ENCODE data around the gene PDGFC.

The PDGFC gene

GRCh38 chr4:156767911-156768415 is 203.6 kb downstream of the PDGFC start:
- peaks cover under 1 to 7% (median 3%) of the 10 kb centered on the region in 4 experiments for H3K36me3 ChIP-seq (ENCODE audit: control insufficient read depth in 4 of 4, insufficient read depth in 4 of 4, low read length in 3 of 4)
- peaks cover 0 to 11% (median 8%) of the 10 kb centered on the region in 4 experiments for H3K4me1 ChIP-seq (ENCODE audit: control extremely low read depth in 1 of 4, control insufficient read depth in 4 of 4, insufficient read depth in 4 of 4, low read length in 3 of 4)
- DNase-seq = no peak
- H3K4me3 ChIP-seq (ENCODE audit: control insufficient read depth in 1 of 7, extremely low read depth in 1 of 7, insufficient read depth in 4 of 7, low read depth in 2 of 7, low read length in 6 of 7) = no peak overlapping the region
- no CpG with 5 or more reads among the region's 5 CpGs for WGBS (ENCODE audit: insufficient coverage)
- CTCF ChIA-PET = interaction anchor here (1.0 to 1.4 kb wide), 4 partner anchors 8 to 26 kb away, joined by 3 read pairs; no protein-coding TSS in a partner anchor
- POLR2A ChIA-PET = no interaction called here
- H3K27me3 ChIP-seq (replicated peaks in 2 of 5; ENCODE audit: control insufficient read depth in 4 of 5, insufficient read depth in 5 of 5, low read length in 4 of 5) = no peaks in the 10 kb centered on the region
- no peaks in the 10 kb centered on the region for H3K9me3 ChIP-seq (ENCODE audit: control extremely low read depth in 1 of 5, control insufficient read depth in 4 of 5, insufficient read depth in 2 of 5, low read depth in 1 of 5, low read length in 4 of 5)
- no peak overlapping the region for H3K27ac ChIP-seq (ENCODE audit: insufficient read depth in 1 of 2, low read depth in 1 of 2, low read length in 2 of 2, poor library complexity in 1 of 2, severe bottlenecking in 2 of 2)

GRCh38 chr4:156766846-156767245 is 204.8 kb downstream of the PDGFC start:
- Histone ChIP-seq H3K9me3 (ENCODE audit: control extremely low read depth in 1 of 5, control insufficient read depth in 4 of 5, insufficient read depth in 2 of 5, low read depth in 1 of 5, low read length in 4 of 5) (no peaks in the 10 kb centered on the region), H3K4me1 (ENCODE audit: control extremely low read depth in 1 of 4, control insufficient read depth in 4 of 4, insufficient read depth in 4 of 4, low read length in 3 of 4) (peaks cover 0 to 11% (median 7%) of the 10 kb centered on the region in 4 experiments), H3K4me3 (ENCODE audit: control insufficient read depth in 1 of 7, extremely low read depth in 1 of 7, insufficient read depth in 4 of 7, low read depth in 2 of 7, low read length in 6 of 7) (no peak overlapping the region), H3K27ac (ENCODE audit: insufficient read depth in 1 of 2, low read depth in 1 of 2, low read length in 2 of 2, poor library complexity in 1 of 2, severe bottlenecking in 2 of 2) (no peak overlapping the region), H3K36me3 (ENCODE audit: control insufficient read depth in 4 of 4, insufficient read depth in 4 of 4, low read length in 3 of 4) (peaks cover 6 to 14% (median 8%) of the 10 kb centered on the region in 4 experiments), H3K27me3 (replicated peaks in 2 of 5; ENCODE audit: control insufficient read depth in 4 of 5, insufficient read depth in 5 of 5, low read length in 4 of 5) (no peaks in the 10 kb centered on the region)
- ChIA-PET CTCF (no interaction called here), POLR2A (no interaction called here)
- DNase-seq = no peak
- WGBS (ENCODE audit: insufficient coverage) = no CpG with 5 or more reads among the region's 1 CpG

DNA sequence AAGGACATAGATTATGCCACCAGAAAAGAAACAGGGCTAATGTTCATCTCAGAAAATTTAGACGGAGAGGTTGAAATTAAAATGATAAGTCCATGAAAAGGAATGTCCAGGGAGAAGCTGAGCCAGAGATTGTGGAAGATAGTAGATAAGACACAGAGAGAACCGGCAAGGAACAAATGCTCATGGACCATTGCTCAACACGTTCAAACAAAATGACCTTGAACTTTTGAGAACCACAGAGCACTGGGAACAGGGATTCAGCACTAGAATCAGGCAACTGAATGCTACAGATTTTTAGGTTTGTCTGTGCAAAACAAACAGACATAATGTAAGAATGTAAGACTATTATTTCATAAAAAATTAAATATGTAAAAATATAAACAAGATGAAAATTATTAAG is 206.3 kb downstream of the PDGFC start:
- 100% methylated on average over 3 of the region's 3 CpGs for WGBS (ENCODE audit: insufficient coverage)
- peaks cover 0 to 4% (median 0%) of the 10 kb centered on the region in 4 experiments for H3K4me1 ChIP-seq (ENCODE audit: control extremely low read depth in 1 of 4, control insufficient read depth in 4 of 4, insufficient read depth in 4 of 4, low read length in 3 of 4)
- no peak overlapping the region for H3K27ac ChIP-seq (ENCODE audit: insufficient read depth in 1 of 2, low read depth in 1 of 2, low read length in 2 of 2, poor library complexity in 1 of 2, severe bottlenecking in 2 of 2)
- H3K4me3 ChIP-seq (ENCODE audit: control insufficient read depth in 1 of 7, extremely low read depth in 1 of 7, insufficient read depth in 4 of 7, low read depth in 2 of 7, low read length in 6 of 7) = no peak overlapping the region
- peaks cover 6 to 25% (median 12%) of the 10 kb centered on the region in 4 experiments for H3K36me3 ChIP-seq (ENCODE audit: control insufficient read depth in 4 of 4, insufficient read depth in 4 of 4, low read length in 3 of 4)
- H3K9me3 ChIP-seq (ENCODE audit: control extremely low read depth in 1 of 5, control insufficient read depth in 4 of 5, insufficient read depth in 2 of 5, low read depth in 1 of 5, low read length in 4 of 5) = peaks cover 0 to 4% (median 1%) of the 10 kb centered on the region in 5 experiments
- no peak for DNase-seq
- H3K27me3 ChIP-seq (replicated peaks in 2 of 5; ENCODE audit: control insufficient read depth in 4 of 5, insufficient read depth in 5 of 5, low read length in 4 of 5) = no peaks in the 10 kb centered on the region
- CTCF ChIA-PET = interaction anchor here (0.7 kb wide), 1 partner anchor 24 kb away, joined by 3 read pairs; no protein-coding TSS in a partner anchor
- POLR2A ChIA-PET = no interaction called here

GRCh38 chr4:156764846-156765245 is 206.8 kb downstream of the PDGFC start:
- no peak for DNase-seq
- Histone ChIP-seq H3K36me3 (ENCODE audit: control insufficient read depth in 4 of 4, insufficient read depth in 4 of 4, low read length in 3 of 4) (peaks cover 6 to 27% (median 12%) of the 10 kb centered on the region in 4 experiments), H3K9me3 (ENCODE audit: control extremely low read depth in 1 of 5, control insufficient read depth in 4 of 5, insufficient read depth in 2 of 5, low read depth in 1 of 5, low read length in 4 of 5) (peaks cover 0 to 5% (median 3%) of the 10 kb centered on the region in 5 experiments), H3K4me1 (ENCODE audit: control extremely low read depth in 1 of 4, control insufficient read depth in 4 of 4, insufficient read depth in 4 of 4, low read length in 3 of 4) (peaks cover 0 to 2% (median 0%) of the 10 kb centered on the region in 4 experiments), H3K27ac (ENCODE audit: insufficient read depth in 1 of 2, low read depth in 1 of 2, low read length in 2 of 2, poor library complexity in 1 of 2, severe bottlenecking in 2 of 2) (no peak overlapping the region), H3K4me3 (ENCODE audit: control insufficient read depth in 1 of 7, extremely low read depth in 1 of 7, insufficient read depth in 4 of 7, low read depth in 2 of 7, low read length in 6 of 7) (no peak overlapping the region), H3K27me3 (replicated peaks in 2 of 5; ENCODE audit: control insufficient read depth in 4 of 5, insufficient read depth in 5 of 5, low read length in 4 of 5) (no peaks in the 10 kb centered on the region)
- ChIA-PET POLR2A (no interaction called here), CTCF (no interaction called here)
- 100% methylated on average over 1 of the region's 2 CpGs for WGBS (ENCODE audit: insufficient coverage)

DNA sequence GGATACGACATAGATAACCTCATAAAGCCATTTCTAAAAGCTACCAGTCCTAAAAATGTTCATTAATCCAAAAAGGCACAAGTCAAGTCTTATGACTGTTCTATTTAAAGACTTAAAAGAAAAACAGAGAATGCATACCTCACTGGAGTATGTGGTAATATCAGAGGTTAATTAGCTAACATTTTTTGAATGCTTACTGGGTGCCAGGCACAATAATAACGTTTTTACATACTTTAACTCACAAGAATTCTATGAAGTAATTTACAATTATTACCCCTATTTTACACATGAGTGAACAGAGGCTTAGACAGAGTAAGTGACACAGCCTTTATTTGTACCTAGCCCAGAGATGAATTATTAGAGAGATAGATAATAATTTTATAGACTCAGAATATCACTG is 207.5 kb downstream of the PDGFC start:
- ChIA-PET CTCF (no interaction called here), POLR2A (no interaction called here)
- H3K36me3 ChIP-seq (ENCODE audit: control insufficient read depth in 4 of 4, insufficient read depth in 4 of 4, low read length in 3 of 4) = peaks cover 6 to 27% (median 12%) of the 10 kb centered on the region in 4 experiments
- H3K4me3 ChIP-seq (ENCODE audit: control insufficient read depth in 1 of 7, extremely low read depth in 1 of 7, insufficient read depth in 4 of 7, low read depth in 2 of 7, low read length in 6 of 7) = no peak overlapping the region
- no peaks in the 10 kb centered on the region for H3K27me3 ChIP-seq (replicated peaks in 2 of 5; ENCODE audit: control insufficient read depth in 4 of 5, insufficient read depth in 5 of 5, low read length in 4 of 5)
- H3K9me3 ChIP-seq (ENCODE audit: control extremely low read depth in 1 of 5, control insufficient read depth in 4 of 5, insufficient read depth in 2 of 5, low read depth in 1 of 5, low read length in 4 of 5) = peaks cover 0 to 5% (median 3%) of the 10 kb centered on the region in 5 experiments
- no peak overlapping the region for H3K27ac ChIP-seq (ENCODE audit: insufficient read depth in 1 of 2, low read depth in 1 of 2, low read length in 2 of 2, poor library complexity in 1 of 2, severe bottlenecking in 2 of 2)
- H3K4me1 ChIP-seq (ENCODE audit: control extremely low read depth in 1 of 4, control insufficient read depth in 4 of 4, insufficient read depth in 4 of 4, low read length in 3 of 4) = no peaks in the 10 kb centered on the region
- no peak for DNase-seq
- no CpG with 5 or more reads among the region's 2 CpGs for WGBS (ENCODE audit: insufficient coverage)

DNA sequence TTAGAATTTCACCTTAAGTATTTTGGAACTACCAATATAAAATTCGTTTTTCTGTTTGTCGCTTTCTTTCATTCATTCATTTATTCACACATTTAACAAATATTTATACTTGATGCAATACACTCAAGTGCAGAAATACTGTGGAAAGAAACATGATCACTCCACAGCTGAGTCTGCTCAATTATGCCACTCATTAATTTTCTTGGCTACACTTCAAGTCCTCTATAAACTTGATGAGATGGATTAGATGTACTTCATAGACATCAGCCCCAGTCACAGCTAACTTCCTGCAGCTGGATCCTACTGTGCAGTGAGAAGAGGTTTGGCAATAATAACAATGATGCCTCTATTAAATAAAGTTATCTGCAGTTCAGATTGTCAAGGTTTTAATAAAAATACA is 208.1 kb downstream of the PDGFC start:
- no peak for DNase-seq
- CTCF ChIA-PET = no interaction called here
- no peaks in the 10 kb centered on the region for H3K27me3 ChIP-seq (replicated peaks in 2 of 5; ENCODE audit: control insufficient read depth in 4 of 5, insufficient read depth in 5 of 5, low read length in 4 of 5)
- no peak overlapping the region for H3K4me3 ChIP-seq (ENCODE audit: control insufficient read depth in 1 of 7, extremely low read depth in 1 of 7, insufficient read depth in 4 of 7, low read depth in 2 of 7, low read length in 6 of 7)
- H3K4me1 ChIP-seq (ENCODE audit: control extremely low read depth in 1 of 4, control insufficient read depth in 4 of 4, insufficient read depth in 4 of 4, low read length in 3 of 4) = no peaks in the 10 kb centered on the region
- POLR2A ChIA-PET = no interaction called here
- H3K36me3 ChIP-seq (ENCODE audit: control insufficient read depth in 4 of 4, insufficient read depth in 4 of 4, low read length in 3 of 4) = peaks cover 6 to 31% (median 14%) of the 10 kb centered on the region in 4 experiments
- WGBS (ENCODE audit: insufficient coverage) = no CpG with 5 or more reads among the region's 2 CpGs
- H3K27ac ChIP-seq (ENCODE audit: insufficient read depth in 1 of 2, low read depth in 1 of 2, low read length in 2 of 2, poor library complexity in 1 of 2, severe bottlenecking in 2 of 2) = no peak overlapping the region
- peaks cover 0 to 8% (median 3%) of the 10 kb centered on the region in 5 experiments for H3K9me3 ChIP-seq (ENCODE audit: control extremely low read depth in 1 of 5, control insufficient read depth in 4 of 5, insufficient read depth in 2 of 5, low read depth in 1 of 5, low read length in 4 of 5)

DNA sequence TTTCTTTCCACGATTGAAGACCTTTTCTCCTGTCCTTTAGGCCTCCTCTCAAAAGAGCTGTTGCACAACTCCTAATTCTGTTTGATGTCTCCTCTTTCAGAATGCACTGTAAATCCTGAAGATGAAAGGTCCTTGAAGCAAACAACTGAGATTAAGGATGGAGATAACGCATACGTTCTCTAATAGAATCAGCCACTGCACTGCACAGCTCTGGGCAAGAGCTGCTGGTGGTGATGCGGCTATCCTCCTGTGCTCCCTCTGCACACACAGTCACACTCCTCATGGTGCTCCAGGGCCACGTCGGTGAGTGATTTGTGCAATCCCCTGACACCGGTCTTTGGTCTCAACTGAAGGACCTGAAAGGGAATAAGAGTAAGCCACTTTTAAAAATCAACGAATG is 208.7 kb downstream of the PDGFC start:
- H3K27ac ChIP-seq (ENCODE audit: insufficient read depth in 1 of 2, low read depth in 1 of 2, low read length in 2 of 2, poor library complexity in 1 of 2, severe bottlenecking in 2 of 2) = no peak overlapping the region
- CTCF ChIA-PET = interaction anchor here (0.7 kb wide), 1 partner anchor 205 kb away, joined by 3 read pairs; no protein-coding TSS in a partner anchor

More for the DNA sequence above, 208.7 kb downstream of the PDGFC start:
- Histone ChIP-seq H3K4me3 (ENCODE audit: control insufficient read depth in 1 of 7, extremely low read depth in 1 of 7, insufficient read depth in 4 of 7, low read depth in 2 of 7, low read length in 6 of 7) (no peak overlapping the region), H3K4me1 (ENCODE audit: control extremely low read depth in 1 of 4, control insufficient read depth in 4 of 4, insufficient read depth in 4 of 4, low read length in 3 of 4) (no peaks in the 10 kb centered on the region), H3K27me3 (replicated peaks in 2 of 5; ENCODE audit: control insufficient read depth in 4 of 5, insufficient read depth in 5 of 5, low read length in 4 of 5) (no peaks in the 10 kb centered on the region), H3K36me3 (ENCODE audit: control insufficient read depth in 4 of 4, insufficient read depth in 4 of 4, low read length in 3 of 4) (peaks cover 6 to 31% (median 15%) of the 10 kb centered on the region in 4 experiments), H3K9me3 (ENCODE audit: control extremely low read depth in 1 of 5, control insufficient read depth in 4 of 5, insufficient read depth in 2 of 5, low read depth in 1 of 5, low read length in 4 of 5) (peaks cover 0 to 10% (median 3%) of the 10 kb centered on the region in 5 experiments)
- POLR2A ChIA-PET = interaction anchor here (0.6 to 0.7 kb wide), 2 partner anchors 206 to 1034 kb away, joined by 3 to 7 read pairs; no protein-coding TSS in a partner anchor
- 100% methylated on average over 5 of the region's 8 CpGs for WGBS (ENCODE audit: insufficient coverage)
- DNase-seq = no peak

All from common myeloid progenitor, CD34-positive (primary cell).